GM19463 (cell line): ENCODE data around the gene URM1.

Experiments
- ATAC-seq: cut with Tn5 transposase; IDR thresholded peaks from one replicate; pipeline ENCODE4 v1.9.1; 2021; ENCODE audit warnings: mild to moderate bottlenecking, moderate library complexity; ENCODE audit not compliant: unreplicated experiment

The URM1 gene

DNA sequence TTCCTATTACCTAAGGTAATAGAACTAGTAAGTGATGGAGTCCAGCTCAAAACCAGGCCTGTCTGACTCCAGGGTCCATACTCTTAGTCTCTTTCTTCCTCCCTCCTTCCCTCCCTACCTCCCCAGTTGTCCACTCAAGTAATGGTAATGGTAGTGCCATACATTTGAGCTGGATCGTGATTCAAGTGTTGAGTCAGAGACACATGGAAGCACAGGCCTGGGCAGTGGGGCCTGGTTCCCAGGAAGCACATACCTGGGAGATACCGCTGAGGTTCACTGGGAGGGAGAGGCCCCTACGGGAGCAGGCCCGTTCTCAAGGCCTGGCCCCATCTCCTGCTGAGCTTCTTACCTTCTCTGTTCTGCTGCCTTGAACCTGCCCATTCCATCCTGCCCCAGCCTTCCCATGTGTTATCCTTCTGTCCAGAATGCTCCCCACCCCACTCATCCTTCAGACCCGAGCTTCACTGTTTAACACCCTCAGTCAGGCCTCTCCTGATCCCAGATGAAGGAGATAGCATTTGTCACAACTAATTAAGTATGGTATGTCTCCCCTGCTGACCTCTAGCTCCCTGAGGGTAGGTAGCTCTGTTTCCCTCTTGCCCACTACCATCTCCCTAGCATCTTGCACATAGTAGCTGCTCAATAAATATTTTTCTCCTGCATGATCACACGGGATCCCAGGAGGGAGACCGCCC lies 13.8 kb downstream of the URM1 start:
- no peak for ATAC-seq

DNA sequence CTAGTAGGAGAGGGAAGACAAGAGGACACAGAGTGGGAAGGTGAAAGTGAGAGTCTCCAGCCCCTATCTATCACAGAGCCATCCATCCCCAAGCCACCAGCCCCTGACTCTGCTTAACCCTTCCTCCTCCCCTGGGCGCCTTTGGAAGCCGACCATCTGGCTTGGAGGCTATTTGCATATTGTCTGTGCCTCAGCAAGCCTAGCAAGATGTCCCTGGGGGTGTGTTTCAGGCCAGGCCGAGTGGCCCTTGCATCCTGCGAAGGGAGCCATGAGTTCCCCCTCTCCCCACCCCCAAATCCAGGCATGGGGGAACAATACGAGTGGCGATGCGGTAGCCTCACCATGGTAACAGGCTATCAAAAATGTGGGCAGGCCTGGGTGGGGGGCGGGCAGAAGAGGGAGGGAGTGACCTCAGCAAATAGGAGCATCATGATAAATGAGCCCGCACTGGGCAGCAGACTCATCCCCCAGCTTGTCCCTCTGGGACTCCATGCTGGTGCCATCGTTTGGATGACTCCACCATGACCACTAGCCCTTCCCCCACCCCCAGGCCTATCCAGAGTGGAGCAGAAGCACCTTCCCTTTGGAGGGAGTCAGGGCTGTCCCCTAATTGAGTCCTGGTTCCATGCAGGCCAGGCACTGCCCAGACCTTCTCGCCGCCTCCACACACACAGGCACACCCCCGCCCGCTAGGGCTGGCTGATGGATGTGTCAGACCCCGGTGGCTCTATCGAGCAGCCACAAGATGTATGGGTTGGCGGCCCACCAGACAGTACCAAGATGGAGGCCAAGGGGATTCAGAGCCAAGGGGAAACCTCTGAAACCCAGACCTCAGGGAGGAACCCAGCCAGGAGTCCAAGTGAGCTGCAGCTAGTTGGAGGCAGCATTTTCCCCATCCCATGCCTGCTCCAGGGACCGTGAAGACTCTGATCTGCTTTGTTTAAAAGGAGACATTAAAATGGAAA lies 14.6 kb downstream of the URM1 start:
- no peak for ATAC-seq

DNA sequence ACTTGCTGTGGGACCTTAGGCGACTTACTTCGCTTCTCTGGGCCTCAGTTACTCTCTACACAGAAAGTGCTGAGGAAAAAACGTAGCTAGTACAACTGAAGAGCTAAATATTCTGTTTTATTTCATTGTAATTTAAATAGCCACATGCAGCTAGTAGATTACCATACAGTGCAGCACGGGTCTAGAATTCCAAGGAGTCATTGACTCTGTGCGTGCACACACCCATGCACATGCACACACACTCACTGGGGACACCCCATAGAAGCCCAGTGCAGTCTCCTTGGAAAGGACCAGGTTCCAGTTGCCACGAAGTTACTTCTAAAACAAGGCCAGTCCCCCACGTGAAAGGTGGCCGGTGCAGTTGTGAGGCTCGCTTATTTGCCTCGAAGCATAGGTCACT lies 17.0 kb downstream of the URM1 start:
- no peak for ATAC-seq

DNA sequence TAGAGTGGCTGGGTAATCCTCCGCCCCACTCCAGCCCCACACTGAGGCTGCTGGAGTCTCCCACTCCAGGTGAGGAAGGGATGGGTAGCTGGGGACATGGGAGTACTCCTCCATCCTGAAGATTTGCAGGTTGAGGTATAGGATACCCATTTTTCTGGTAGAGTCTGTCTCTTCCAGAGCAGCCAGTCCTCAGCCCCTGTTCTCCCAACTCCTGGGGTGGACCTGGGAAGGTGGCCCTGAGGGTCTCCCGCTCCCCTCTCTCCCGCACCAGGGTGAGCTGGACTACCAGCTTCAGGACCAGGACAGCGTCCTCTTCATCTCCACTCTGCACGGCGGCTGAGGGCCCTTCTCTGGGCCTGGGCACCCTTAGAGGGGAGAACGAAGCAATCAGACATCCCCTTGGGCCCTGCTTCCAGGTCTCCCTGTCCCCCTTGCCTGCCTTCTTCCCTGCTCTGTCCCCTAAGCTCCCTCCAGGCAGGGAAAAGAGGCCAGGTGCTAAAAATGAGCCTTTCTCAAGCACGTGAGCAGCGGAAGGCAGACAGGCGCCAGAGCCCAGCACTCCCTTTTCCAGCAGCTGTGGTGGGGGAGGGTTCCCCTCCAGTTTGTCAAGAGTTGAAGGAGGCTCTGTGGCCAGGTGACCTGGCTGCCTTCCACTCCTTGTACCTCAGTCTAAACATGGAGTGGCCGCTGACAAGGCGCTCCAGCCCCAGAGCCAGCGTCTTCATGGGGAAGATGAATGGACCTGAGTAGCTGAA lies 18.4 kb downstream of the URM1 start:
- no peak for ATAC-seq

DNA sequence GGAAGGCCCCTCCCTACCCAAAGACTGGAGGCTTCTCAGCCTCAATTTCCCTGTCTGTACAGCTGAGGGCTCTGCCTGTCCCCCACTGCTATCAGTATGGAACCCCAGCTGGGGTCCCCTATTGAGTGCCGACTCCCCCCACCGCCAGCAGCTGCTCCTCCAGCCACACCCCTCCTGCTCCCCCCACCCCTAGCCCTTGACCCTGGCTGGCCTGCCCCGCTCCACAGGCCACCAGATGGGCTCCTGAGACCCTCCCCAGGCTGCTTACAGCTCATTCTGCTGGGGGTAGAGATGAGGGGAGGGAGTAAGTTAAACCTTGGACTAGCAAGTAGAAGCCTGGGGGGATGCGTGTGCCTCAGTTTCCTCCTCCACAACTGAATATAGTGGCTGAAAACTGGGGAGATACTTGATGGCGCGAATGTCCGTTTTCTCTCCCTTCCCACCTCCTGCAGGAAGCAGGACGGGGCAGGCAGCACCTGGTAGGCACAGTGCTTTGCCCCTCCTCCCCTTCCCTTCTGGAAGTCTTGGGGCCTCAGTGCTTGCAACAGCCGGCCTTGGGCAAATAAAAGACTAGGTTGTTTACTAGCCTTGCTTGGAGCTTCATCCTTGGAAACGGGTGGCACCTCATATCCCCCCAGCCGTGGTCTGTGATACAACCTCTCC lies 19.1 kb downstream of the URM1 start:
- no peak for ATAC-seq

DNA sequence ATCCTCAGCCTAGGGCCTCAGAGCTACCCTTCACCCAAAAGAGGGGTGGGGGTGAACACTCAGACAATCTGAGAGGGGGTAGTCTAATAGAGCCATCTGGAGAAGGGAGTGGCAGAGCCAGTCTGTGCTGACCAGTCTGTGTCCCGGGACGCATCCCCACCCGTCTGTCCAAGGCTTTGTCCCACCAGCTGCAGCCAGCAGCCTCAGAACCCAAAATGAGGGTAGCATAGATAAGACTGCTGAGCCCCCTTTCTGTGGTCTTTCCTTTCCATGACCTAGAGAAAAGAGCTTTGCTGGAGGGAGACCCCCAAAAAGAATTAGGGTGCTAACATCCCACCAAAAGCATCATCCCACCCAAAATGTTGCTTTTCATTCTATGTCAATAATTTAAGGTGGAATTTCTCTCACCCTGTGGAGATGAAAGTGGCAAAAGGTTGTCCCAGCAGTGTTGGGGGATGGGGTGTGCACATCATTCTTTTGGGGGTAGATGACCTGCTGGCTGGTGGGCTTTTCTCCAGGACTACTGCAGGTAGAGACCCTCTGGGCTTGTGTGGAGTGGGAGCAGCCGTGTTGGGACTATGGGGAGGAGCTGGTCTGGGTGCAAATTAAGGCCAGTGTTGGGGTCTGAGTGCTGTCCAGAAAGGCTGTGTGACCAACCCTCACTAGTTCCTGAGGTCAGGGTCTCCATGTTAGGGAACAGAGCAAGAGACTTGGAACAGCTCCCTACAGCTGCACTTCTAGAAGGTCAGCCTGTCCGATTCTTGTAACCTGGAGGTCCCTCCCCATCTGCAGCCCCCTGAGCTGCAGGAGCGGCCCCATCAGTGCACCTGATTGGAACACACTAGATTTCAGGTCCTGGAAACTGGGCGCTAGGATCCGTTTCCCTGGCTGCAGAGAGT lies 19.9 kb downstream of the URM1 start:
- ATAC-seq: no peak

DNA sequence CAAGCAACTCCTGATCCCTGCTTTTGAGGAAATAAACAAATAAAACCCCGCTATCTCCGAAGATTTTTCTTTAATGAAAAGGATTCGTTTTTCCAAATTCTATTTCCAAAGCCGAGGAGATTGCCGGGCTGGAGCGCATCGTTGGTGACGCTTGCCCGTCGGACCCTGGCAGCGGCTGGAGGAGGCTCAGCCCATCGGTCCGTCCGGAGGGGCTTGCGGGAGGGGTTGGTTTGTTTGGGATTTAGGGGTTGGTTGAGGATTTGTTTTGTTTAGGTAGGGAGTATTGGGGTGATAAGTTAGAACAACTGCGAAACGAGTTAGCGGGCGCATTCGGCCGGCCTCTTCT lies 20.8 kb downstream of the URM1 start:
- ATAC-seq: no peak

DNA sequence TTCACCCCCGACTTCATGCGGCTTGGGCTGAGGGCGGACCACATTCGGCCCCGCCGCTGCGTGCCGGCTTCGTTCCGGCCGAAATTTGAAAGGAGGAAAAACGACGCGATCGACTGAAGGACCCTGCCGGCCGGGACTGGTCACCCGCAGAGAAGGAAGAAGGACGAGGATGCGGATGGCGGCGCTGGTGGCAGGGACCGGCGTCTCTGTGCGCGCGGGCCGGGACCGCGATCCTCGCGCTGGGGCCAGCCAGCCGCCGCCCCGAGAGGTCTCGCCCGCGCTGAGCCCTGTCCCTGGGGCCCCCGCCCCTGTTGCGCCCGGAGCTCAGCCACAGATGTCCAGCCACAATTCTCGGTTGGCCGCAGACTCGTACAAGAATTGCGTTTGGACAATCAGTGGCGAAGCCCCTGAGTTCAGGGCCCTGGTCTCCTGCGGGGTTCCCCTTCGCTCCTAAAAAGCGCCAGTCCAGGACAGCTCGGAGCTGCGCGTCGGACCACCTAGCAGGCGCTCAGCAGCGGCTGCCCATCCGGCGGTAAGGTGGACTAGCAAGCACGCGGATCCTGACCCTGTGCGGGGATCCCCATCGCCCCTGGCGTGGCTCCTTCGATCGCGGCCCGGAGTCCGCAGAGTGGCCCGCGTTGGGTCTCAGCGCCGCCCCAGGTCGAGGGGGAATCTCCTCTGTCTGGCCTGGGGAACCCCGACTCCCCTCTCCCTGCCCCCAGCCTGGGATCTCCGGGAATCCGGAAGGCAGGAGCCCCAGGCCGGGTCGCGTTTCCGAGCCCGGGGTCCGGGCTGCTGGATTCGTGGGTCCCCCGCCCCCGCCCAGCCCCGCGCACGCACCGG lies 21.3 kb downstream of the URM1 start:
- ATAC-seq: no peak

DNA sequence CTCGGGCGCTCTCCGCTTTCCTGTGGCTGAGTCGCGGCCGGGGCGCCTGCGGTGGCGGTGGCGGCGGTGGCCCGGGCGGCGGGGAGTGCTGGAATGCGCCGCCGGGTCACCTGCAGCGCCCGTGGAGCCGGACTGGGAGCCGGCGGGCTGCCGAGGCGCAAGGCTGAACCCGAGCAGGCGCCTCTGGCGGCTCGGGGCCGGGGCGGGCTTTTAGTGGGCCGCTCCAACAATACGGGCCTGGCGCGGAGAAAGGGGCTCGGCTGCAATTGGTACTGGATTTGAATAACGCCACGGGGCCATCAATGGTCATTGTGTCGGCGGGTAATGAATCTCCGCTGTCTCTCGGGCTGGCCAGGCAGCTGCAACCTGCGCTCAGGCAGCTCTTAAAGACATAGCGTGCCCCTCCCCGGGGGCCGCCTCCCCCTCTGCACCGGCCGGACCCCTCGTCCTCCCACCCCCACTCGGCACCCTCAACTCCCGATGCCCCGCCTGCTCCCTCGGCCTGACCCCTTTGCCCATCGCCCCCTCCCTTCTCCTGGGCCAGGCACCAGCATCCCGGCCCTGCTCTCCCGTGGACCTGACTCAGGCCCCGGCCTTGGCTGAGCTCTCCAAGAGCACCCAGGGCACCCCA lies 22.1 kb downstream of the URM1 start:
- ATAC-seq: no peak

DNA sequence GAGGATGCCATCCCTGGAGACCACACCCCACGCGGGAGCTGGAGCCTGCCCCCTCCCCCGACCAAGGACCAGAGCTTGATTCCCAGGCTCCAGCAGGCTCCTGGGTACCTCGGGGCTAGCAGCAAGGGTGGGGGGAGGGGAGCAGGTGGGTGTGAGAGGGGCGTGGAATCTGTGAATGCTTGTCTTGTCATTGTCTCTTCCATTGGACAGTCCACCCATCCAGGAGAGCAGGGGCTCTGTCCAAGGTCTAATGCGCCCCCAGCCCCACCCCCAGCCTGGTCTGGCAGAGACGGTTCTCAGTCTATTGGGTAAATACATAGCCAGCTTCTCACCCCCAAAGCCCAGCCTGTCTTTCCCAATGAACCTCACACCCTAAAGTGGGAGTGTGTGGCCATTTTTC lies 22.8 kb downstream of the URM1 start:
- no peak for ATAC-seq

DNA sequence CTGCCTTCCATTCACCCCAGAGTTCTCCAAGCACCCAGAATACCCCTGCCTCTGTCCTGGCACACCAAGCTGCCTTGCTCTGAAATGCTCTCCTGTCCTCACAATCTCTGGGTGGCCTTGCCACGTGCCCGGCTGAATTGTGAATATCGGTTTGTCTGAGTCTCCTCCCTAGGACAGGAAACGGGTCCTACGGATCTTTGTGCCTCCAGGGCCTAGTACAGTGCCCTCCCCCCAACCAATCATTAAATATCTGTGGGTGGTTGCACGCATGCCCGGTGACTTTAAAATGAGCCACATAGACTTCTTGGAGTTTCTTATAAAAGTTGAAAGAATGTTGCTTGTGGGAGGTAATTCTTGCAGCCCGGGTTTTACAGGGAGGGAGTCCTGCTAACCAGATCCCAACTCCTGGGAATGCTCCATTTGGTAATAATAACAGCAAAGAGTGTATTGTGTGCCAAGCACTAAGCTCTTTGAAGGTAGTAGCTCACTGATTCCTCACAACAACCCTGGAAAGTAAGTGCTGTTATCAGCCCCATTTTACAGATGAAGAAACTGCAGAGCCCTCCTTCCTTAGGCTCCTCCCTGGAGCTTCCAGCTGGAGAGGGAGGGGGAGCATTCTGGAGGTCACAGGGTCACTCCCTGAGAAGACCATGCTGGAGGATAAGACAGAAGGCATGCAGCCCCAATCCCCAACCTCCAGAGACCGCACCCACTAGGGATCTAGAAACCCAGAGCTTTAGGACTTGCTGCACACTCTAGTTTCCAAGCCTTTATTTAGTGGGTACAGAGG lies 23.4 kb downstream of the URM1 start:
- no peak for ATAC-seq

DNA sequence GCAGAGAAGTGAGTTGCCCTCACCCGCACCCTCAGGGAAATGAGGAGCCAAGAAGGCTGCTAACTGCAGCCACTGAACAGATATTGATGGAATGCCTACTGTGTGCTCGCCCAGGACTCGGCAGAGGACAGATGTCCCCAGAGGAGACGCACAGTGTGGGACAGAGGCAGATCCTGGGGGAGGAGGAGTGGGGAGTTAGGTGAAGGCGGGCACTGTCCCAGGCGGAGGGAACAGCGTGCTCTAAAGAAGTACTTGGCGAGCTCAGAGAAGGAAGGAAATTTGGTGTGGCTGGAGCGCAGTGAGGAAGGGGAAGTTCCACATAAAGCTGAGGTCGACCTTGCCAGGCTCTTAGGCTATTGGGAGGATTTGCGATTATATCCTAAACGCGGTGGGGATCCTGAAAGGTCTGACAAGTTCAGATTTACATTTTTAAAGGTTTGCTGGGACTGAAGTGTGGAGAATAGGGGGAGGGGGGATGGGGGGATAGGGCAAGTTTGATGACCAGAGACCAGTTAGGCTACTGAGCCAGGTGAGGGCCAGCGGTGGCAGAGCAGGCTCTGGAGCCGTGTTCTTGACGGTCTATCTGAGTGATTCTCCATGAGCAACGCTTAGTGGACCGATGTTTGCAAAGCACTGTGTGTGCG lies 25.9 kb downstream of the URM1 start:
- no peak for ATAC-seq

DNA sequence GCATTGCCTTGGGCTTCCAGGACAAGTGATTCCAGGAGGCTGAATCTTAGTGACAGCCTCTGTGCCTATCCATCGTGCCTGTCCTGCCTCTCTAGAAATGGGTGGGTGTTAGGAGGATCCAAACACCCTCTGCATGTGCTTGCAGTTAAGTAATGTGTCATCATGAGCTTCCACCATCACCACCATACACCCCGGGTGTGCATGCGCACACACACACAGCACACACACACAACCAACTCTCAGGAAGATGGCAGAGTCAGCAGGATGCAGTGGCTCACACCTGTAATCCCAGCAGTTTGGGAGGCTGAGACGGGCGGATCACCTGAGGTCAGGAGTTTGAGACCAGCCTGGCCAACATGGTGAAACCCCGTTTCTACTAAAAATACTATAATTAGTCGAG lies 26.7 kb downstream of the URM1 start:
- ATAC-seq: no peak

DNA sequence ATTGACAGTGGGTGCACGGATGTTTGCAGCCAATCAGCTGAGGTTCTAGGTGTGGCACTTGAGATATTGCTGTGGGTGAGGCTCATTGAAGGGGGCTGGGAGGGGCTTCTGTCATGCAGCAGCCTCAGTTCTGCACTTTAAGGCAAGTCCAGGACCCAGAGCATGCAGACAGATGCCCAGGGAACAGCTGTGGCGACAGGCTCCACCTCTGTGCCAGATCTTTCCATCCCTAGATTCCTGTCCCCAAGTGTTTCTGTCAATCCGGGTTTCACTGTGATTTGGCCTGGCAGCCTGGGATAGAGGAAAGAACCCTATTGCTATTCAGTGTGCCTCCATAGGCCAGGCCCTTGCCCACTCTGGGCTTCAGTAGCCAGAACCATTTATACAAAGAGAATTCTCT lies 28.7 kb downstream of the URM1 start:
- ATAC-seq: no peak

DNA sequence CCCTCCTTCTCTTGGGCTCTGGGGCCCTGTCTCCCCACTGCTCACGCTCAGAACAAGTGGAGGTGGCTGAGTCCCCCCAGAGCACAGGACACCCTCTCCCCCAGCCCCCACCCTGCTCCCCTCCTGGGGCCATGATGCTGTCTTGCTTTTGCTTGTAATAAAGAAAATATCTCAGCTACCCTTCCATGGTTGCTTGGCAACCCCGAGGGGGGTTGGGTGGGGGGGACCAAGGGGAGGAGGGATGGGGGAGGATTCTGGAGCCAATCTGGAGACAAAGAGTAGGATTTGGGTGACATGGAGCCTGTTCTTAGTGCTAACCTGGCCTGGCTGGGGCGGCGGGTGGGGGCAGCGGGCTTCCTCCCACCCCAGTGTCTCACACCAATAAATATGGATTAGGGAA lies 33.4 kb downstream of the URM1 start:
- ATAC-seq: no peak

DNA sequence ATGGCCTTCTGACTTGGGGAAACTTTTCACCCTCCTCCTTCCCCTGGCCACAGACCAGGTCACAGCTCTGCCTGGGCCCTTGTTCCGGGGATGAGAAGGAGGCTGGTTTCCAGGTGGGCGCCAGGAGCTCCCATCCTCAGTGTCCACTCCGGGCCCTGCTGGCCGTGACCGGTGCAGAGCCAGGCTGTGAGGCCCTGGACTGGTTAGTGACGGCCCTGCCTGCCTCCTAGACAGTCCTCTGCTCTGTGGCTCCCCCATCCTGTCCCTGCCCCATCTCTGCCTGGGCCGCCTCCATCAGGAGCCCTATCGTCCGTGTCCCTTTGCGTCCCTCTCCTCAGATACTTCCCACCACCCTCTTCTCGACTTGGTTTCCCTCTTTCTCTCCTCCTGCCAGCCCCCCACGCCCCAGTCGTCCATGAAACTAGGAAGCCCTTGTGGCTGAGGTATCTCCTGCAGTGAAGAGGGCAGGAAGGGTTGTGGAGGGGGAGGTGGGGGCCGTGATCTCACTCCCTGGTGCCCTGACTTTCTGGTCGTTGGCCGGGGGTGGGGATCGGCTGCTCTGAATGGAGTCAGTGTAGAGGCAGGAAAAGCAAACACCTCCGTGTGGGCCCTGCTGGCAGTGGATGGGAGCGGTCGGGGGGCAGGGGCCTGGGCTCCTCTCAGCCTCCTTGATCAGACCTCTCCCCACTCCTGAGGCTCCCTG lies 34.1 kb downstream of the URM1 start:
- no peak for ATAC-seq

DNA sequence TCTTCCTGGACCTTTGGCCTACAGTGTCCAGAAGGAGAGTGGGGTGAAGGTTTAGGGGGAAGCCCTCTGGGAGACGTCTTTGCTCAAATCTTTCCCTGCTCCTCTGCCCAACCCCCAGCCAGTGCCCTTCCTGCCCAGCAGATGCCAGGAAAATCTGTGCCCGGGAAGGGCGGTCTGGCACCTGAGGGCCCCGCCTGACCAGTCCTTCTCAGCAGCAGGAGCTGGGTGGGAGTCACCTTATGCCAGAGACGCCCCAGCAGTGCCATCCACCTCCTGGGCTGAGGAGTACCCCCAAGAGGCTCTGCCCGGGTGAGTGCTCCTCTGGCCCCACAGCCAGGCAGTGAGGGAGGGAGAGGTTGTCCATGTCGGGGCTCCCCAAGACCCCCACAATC lies 34.6 kb downstream of the URM1 start:
- no peak for ATAC-seq
